Activated naive CD8-positive, alpha-beta T cell treated with anti-CD3 and anti-CD28 coated beads, Interleukin-2, amount 10 ng/mL, durations not matched to agents 7 days and 5 days (primary cell): ENCODE results near the gene FAM241B. TPM values are rescaled to one million over a fixed set of nuclear protein-coding genes. Genes with fewer than 3 reads are reported as not detected.

Experiments used
- ATAC-seq: fragments of 150-1000 bp; cut with Tn5 transposase; one replicate; pipeline ENCODE4 v1.10.0; 2021; ENCODE audit warnings: low read depth, moderate library complexity
- POLR2A ChIA-PET: fragments of 350-600 bp; sonication (Branson Sonifier 250); formaldehyde crosslinking; loops from one replicate; lab custom pipeline; 2021; ENCODE audit warnings: antibody characterized with exemption; lab: Charles Lee
- DNase-seq: peaks from one replicate; pipeline ENCODE4 v3.0.0; 2021
- H3K27ac Mint-ChIP-seq: one replicate; pipeline ENCODE4 v1.8.0; 2022; ENCODE audit warnings: mild to moderate bottlenecking, mixed read lengths
- H3K27me3 Mint-ChIP-seq: one replicate; pipeline ENCODE4 v1.8.0; 2022; ENCODE audit warnings: mild to moderate bottlenecking, moderate library complexity, mixed read lengths
- H3K36me3 Mint-ChIP-seq: one replicate; pipeline ENCODE4 v1.8.0; 2021; ENCODE audit warnings: mild to moderate bottlenecking, mixed read lengths
- H3K4me1 Mint-ChIP-seq: one replicate; pipeline ENCODE4 v1.8.0; 2021; ENCODE audit warnings: mixed read lengths
- H3K4me3 Mint-ChIP-seq: one replicate; pipeline ENCODE4 v1.8.0; 2022; ENCODE audit warnings: mild to moderate bottlenecking, moderate library complexity, mixed read lengths
- H3K9me3 Mint-ChIP-seq: one replicate; pipeline ENCODE4 v1.8.0; 2021; ENCODE audit warnings: mixed read lengths
- total RNA-seq, 2 experiments: library from RNA; stranded (reverse); gene quantifications; one replicate each; pipeline ENCODE4 v1.2.3, GENCODE V29; 2021

The FAM241B gene
- total RNA-seq, 2 experiments from 2014 or later = 8.0 to 11.7 TPM

- Mint-ChIP-seq H3K27me3 (no peaks in the 10 kb centered on the region), H3K4me3 (no peak overlapping the region), H3K27ac (no peak overlapping the region), H3K9me3 (no peaks in the 10 kb centered on the region), H3K36me3 (no peaks in the 10 kb centered on the region), H3K4me1 (peaks cover 4% of the 10 kb centered on the region)
- POLR2A ChIA-PET = interaction anchor here (0.9 kb wide), 1 partner anchor 121 kb away, joined by 4 read pairs; no protein-coding TSS in a partner anchor
- ATAC-seq = peak; percentile 68
- DNase-seq = peak; percentile 41
Measured at GRCh38 chr10:69636626-69637605, 6.9 kb downstream of the FAM241B start.

- H3K4me3 Mint-ChIP-seq = no peak overlapping the region
- H3K27me3 Mint-ChIP-seq = no peaks in the 10 kb centered on the region
- H3K36me3 Mint-ChIP-seq = no peaks in the 10 kb centered on the region
- ATAC-seq = no peak
- no peak overlapping the region for H3K27ac Mint-ChIP-seq
- peak; percentile 17 for DNase-seq
- POLR2A ChIA-PET = no interaction called here
- peaks cover 2% of the 10 kb centered on the region for H3K4me1 Mint-ChIP-seq
- H3K9me3 Mint-ChIP-seq = no peaks in the 10 kb centered on the region
Measured at GRCh38 chr10:69638642-69639041, 8.6 kb downstream of the FAM241B start.

- Mint-ChIP-seq H3K27me3 (no peaks in the 10 kb centered on the region), H3K4me1 (peaks cover 2% of the 10 kb centered on the region), H3K4me3 (no peak overlapping the region), H3K36me3 (no peaks in the 10 kb centered on the region), H3K9me3 (no peaks in the 10 kb centered on the region), H3K27ac (no peak overlapping the region)
- ATAC-seq (peak; percentile 52), DNase-seq (peak; percentile 57)
- POLR2A ChIA-PET = interaction anchor here (1.0 kb wide), 1 partner anchor 124 kb away, joined by 4 read pairs; no protein-coding TSS in a partner anchor
Measured at GRCh38 chr10:69639291-69640195, 9.5 kb downstream of the FAM241B start.

- Mint-ChIP-seq H3K27me3 (no peaks in the 10 kb centered on the region), H3K36me3 (no peaks in the 10 kb centered on the region), H3K27ac (no peak overlapping the region), H3K4me1 (peaks cover 2% of the 10 kb centered on the region), H3K4me3 (no peak overlapping the region), H3K9me3 (no peaks in the 10 kb centered on the region)
- POLR2A ChIA-PET = interaction anchor here (1.0 kb wide), 1 partner anchor 125 kb away, joined by 4 read pairs; no protein-coding TSS in a partner anchor
- DNase-seq (peak; percentile 20), ATAC-seq (no peak)
Measured at GRCh38 chr10:69640196-69640980, 10.3 kb downstream of the FAM241B start.

GRCh38 chr10:69641261-69641980 is 11.4 kb downstream of the FAM241B start:
- Mint-ChIP-seq H3K36me3 (no peaks in the 10 kb centered on the region), H3K27me3 (peaks cover 2% of the 10 kb centered on the region), H3K27ac (no peak overlapping the region), H3K4me1 (peaks cover 2% of the 10 kb centered on the region), H3K4me3 (no peak overlapping the region), H3K9me3 (no peaks in the 10 kb centered on the region)
- POLR2A ChIA-PET = interaction anchor here (0.5 kb wide), 1 partner anchor 213 kb away, joined by 3 read pairs; no protein-coding TSS in a partner anchor
- no peak for ATAC-seq
- DNase-seq = no peak

GRCh38 chr10:69642747-69643146 is 12.7 kb downstream of the FAM241B start:
- Mint-ChIP-seq H3K4me1 (peaks cover 2% of the 10 kb centered on the region), H3K9me3 (no peaks in the 10 kb centered on the region), H3K27ac (no peak overlapping the region), H3K4me3 (no peak overlapping the region), H3K27me3 (peaks cover 2% of the 10 kb centered on the region), H3K36me3 (no peaks in the 10 kb centered on the region)
- ATAC-seq = no peak
- POLR2A ChIA-PET = interaction anchor here (1.2 kb wide), 1 partner anchor 72 kb away, joined by 3 read pairs; no protein-coding TSS in a partner anchor
- no peak for DNase-seq

- POLR2A ChIA-PET = interaction anchor here (1.3 kb wide), 1 partner anchor 71 kb away, joined by 5 read pairs; no protein-coding TSS in a partner anchor
- DNase-seq (no peak), ATAC-seq (no peak)
- peaks cover 2% of the 10 kb centered on the region for H3K27me3 Mint-ChIP-seq
- no peak overlapping the region for H3K27ac Mint-ChIP-seq
- no peak overlapping the region for H3K4me3 Mint-ChIP-seq
- no peaks in the 10 kb centered on the region for H3K9me3 Mint-ChIP-seq
- H3K36me3 Mint-ChIP-seq = no peaks in the 10 kb centered on the region
- peaks cover 2% of the 10 kb centered on the region for H3K4me1 Mint-ChIP-seq
Measured at GRCh38 chr10:69643779-69644657, 14.0 kb downstream of the FAM241B start.

GRCh38 chr10:69644658-69645295 is 14.7 kb downstream of the FAM241B start:
- POLR2A ChIA-PET = interaction anchor here (1.3 kb wide), 1 partner anchor 71 kb away, joined by 5 read pairs; no protein-coding TSS in a partner anchor
- DNase-seq = peak; percentile 72
- H3K27ac Mint-ChIP-seq = no peak overlapping the region
- no peaks in the 10 kb centered on the region for H3K9me3 Mint-ChIP-seq
- no peaks in the 10 kb centered on the region for H3K36me3 Mint-ChIP-seq
- H3K27me3 Mint-ChIP-seq = peaks cover 2% of the 10 kb centered on the region
- peaks cover under 1% of the 10 kb centered on the region for H3K4me1 Mint-ChIP-seq
- no peak overlapping the region for H3K4me3 Mint-ChIP-seq
- ATAC-seq = peak; percentile 68

- Mint-ChIP-seq H3K27ac (no peak overlapping the region), H3K27me3 (peaks cover 2% of the 10 kb centered on the region), H3K4me3 (no peak overlapping the region), H3K36me3 (no peaks in the 10 kb centered on the region), H3K9me3 (no peaks in the 10 kb centered on the region), H3K4me1 (peaks cover 4% of the 10 kb centered on the region)
- DNase-seq (no peak), ATAC-seq (no peak)
- POLR2A ChIA-PET = interaction anchor here (1.3 kb wide), 1 partner anchor 70 kb away, joined by 5 read pairs; no protein-coding TSS in a partner anchor
Measured at GRCh38 chr10:69645296-69646184, 15.5 kb downstream of the FAM241B start.
